HG03066 (cell line): ENCODE data around the gene DRGX.

ENCODE experiments used
- ATAC-seq: cut with Tn5 transposase; IDR thresholded peaks from one replicate; pipeline ENCODE4 v1.9.1; 2021; ENCODE audit warnings: low read depth; ENCODE audit not compliant: unreplicated experiment

Gene DRGX

GRCh38 chr10:49364051-49364450, 31.8 kb downstream of the DRGX start:
- ATAC-seq, result no peak

GRCh38 chr10:49363309-49364031, 32.4 kb downstream of the DRGX start:
- no peak for ATAC-seq

- peak; percentile 78 for ATAC-seq
Observed at GRCh38 chr10:49362596-49363260, 33.2 kb downstream of the DRGX start.

GRCh38 chr10:49361735-49362568, 33.9 kb downstream of the DRGX start:
- ATAC-seq, result no peak

- no peak for ATAC-seq
Observed at GRCh38 chr10:49361178-49361554, 34.7 kb downstream of the DRGX start.

GRCh38 chr10:49360271-49361177, 35.4 kb downstream of the DRGX start:
- no peak for ATAC-seq

- no peak for ATAC-seq
Observed at GRCh38 chr10:49359349-49360270, 36.3 kb downstream of the DRGX start.

GRCh38 chr10:49357910-49358309, 38.0 kb downstream of the DRGX start:
- ATAC-seq, result no peak

GRCh38 chr10:49356944-49357343, 38.9 kb downstream of the DRGX start:
- no peak for ATAC-seq

GRCh38 chr10:49356181-49356580, 39.7 kb downstream of the DRGX start:
- ATAC-seq, result no peak

- no peak for ATAC-seq
Observed at GRCh38 chr10:49355221-49355620, 40.7 kb downstream of the DRGX start.

- no peak for ATAC-seq
Observed at GRCh38 chr10:49354593-49354992, 41.3 kb downstream of the DRGX start.

- ATAC-seq, result no peak
Observed at GRCh38 chr10:49353895-49354566, 41.9 kb downstream of the DRGX start.

GRCh38 chr10:49353026-49353894, 42.6 kb downstream of the DRGX start:
- ATAC-seq, result no peak

GRCh38 chr10:49352323-49352722, 43.6 kb downstream of the DRGX start:
- no peak for ATAC-seq

GRCh38 chr10:49351669-49352068, 44.2 kb downstream of the DRGX start:
- ATAC-seq, result no peak

GRCh38 chr10:49350846-49351532, 44.9 kb downstream of the DRGX start:
- no peak for ATAC-seq
